ENCODE measurements around the gene CALML4. TPM values are rescaled to one million over a fixed set of nuclear protein-coding genes. Genes with fewer than 3 reads are reported as not detected.

The CALML4 gene
- total RNA-seq, 1 experiment from 2014 or later = 3.3 TPM

DNA sequence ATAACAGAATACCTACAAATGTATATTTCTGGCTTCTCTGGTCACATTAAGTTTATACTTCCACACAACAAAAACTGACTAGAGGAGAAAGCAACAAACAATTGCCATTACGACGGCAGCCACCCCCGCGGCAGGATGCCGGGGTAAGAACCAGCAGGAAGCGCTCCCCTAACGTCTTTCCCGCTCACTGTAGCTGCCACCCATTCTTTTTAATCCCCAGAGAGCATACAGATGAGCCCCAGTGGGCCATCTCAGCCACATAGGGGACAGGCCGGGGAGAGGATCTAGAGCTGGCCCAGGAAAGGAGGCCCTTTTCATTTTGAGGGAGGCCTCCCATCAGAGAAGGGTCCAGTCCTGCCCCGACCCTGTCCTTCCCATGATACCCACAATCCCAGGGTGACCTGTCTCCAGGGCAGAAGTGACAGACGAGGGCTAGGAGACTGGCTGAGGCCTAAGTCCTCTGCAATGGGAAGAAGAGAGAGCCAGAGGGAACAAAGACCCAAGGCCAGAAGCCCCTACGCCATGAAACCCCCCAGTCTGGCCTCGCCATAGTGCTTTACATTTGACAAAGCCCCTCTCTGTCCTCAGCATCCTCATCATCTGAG is 3.6 kb upstream of the CALML4 start:
- no peak for DNase-seq (ENCODE audit: unreplicated experiment)
- POLR2A ChIA-PET = no interaction called here
- Mint-ChIP-seq H3K4me3 (ENCODE audit: unreplicated experiment) (no peak overlapping the region), H3K4me1 (ENCODE audit: insufficient read depth, unreplicated experiment) (peaks cover 6% of the 10 kb centered on the region), H3K9me3 (ENCODE audit: unreplicated experiment) (no peaks in the 10 kb centered on the region), H3K36me3 (ENCODE audit: insufficient read depth, unreplicated experiment) (peaks cover 15% of the 10 kb centered on the region), H3K27ac (ENCODE audit: low read depth, unreplicated experiment) (no peak overlapping the region), H3K27me3 (ENCODE audit: insufficient read depth, unreplicated experiment) (no peaks in the 10 kb centered on the region)
- TF ChIP-seq, protein P1, sequence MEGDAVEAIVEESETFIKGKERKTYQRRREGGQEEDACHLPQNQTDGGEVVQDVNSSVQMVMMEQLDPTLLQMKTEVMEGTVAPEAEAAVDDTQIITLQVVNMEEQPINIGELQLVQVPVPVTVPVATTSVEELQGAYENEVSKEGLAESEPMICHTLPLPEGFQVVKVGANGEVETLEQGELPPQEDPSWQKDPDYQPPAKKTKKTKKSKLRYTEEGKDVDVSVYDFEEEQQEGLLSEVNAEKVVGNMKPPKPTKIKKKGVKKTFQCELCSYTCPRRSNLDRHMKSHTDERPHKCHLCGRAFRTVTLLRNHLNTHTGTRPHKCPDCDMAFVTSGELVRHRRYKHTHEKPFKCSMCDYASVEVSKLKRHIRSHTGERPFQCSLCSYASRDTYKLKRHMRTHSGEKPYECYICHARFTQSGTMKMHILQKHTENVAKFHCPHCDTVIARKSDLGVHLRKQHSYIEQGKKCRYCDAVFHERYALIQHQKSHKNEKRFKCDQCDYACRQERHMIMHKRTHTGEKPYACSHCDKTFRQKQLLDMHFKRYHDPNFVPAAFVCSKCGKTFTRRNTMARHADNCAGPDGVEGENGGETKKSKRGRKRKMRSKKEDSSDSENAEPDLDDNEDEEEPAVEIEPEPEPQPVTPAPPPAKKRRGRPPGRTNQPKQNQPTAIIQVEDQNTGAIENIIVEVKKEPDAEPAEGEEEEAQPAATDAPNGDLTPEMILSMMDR (IDR thresholded peaks at IDR 0.05; ENCODE audit: unreplicated experiment) = no peak
- BruUV-seq (replicated peaks) = no TSS peak
- intact Hi-C loops (cut with micrococcal nuclease) = no loop called here
- CTCF ChIA-PET = no interaction called here

DNA sequence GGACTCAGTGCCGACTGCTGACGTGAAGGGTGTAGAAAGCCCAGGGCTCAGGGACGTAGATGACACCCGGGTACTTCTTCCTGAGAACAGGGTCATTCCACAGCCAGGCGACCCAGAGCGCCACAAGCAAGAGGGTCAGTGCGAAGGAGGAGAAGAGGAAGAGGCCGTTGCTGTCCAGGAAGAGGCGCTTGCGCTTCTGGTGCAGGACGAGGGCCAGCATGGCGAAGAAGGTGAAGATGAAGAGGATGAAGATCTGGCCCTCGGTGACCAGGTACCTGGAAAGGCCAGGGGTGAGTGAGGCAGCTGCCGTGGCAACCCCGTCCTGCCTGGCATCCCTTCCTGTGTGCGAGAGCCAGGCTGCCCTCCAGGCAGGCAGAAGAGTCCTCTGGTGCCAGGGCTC is 3.0 kb upstream of the CALML4 start:
- Mint-ChIP-seq H3K4me3 (ENCODE audit: unreplicated experiment) (no peak overlapping the region), H3K36me3 (ENCODE audit: insufficient read depth, unreplicated experiment) (peaks cover 15% of the 10 kb centered on the region), H3K4me1 (ENCODE audit: insufficient read depth, unreplicated experiment) (peaks cover 6% of the 10 kb centered on the region), H3K9me3 (ENCODE audit: unreplicated experiment) (no peaks in the 10 kb centered on the region), H3K27me3 (ENCODE audit: insufficient read depth, unreplicated experiment) (no peaks in the 10 kb centered on the region), H3K27ac (ENCODE audit: low read depth, unreplicated experiment) (no peak overlapping the region)
- no TSS peak for BruUV-seq (replicated peaks)
- ChIA-PET CTCF (no interaction called here), POLR2A (no interaction called here)
- no peak for DNase-seq (ENCODE audit: unreplicated experiment)
- TF ChIP-seq, protein P1 (IDR thresholded peaks at IDR 0.05; ENCODE audit: unreplicated experiment) = no peak
- intact Hi-C loops (cut with micrococcal nuclease) = no loop called here

DNA sequence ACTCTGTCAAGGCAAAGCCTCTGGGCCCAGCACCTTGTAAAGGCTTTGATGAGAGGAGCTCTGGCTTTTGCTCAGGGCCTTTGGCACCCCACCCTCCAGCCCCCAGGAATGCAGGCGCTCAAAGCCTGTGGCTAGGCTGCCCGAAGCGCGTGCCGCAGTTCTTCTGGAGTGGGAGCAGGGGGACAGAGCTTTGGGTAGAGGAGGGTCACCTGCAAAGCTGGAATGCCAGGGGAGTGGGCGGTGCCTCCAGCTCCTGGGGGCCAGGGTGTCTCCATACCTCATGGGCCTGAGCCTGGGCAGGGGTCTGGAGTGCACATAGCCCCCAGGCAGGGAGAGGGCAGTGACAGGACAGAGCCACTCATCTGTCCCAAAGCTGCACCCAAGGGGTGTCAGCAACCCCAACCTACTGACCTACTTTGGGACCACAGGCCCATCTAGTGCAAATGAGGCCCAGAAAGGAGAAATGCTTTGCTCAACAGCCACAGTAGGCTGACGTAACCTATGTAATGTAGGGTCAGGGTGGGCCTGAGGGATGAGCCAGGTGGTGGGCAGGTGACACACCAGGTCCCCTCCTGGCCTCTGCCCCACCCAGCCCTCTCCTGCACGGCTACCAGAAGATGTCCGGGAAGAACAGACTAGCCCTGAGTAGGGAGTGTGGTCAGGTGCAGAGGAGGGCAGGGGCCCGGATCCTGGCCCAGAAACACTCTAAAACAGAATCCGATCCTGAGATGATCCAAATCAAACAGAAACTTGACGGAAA is 2.2 kb upstream of the CALML4 start:
- no peak overlapping the region for H3K4me3 Mint-ChIP-seq (ENCODE audit: unreplicated experiment)
- ChIA-PET POLR2A (no interaction called here), CTCF (no interaction called here)
- no peaks in the 10 kb centered on the region for H3K9me3 Mint-ChIP-seq (ENCODE audit: unreplicated experiment)
- H3K27ac Mint-ChIP-seq (ENCODE audit: low read depth, unreplicated experiment) = no peak overlapping the region
- TSS peak; percentile 30 for BruUV-seq (replicated peaks)
- no peak for DNase-seq (ENCODE audit: unreplicated experiment)
- peaks cover 6% of the 10 kb centered on the region for H3K4me1 Mint-ChIP-seq (ENCODE audit: insufficient read depth, unreplicated experiment)
- H3K36me3 Mint-ChIP-seq (ENCODE audit: insufficient read depth, unreplicated experiment) = peaks cover 15% of the 10 kb centered on the region
- TF ChIP-seq, protein P1 (IDR thresholded peaks at IDR 0.05; ENCODE audit: unreplicated experiment) = no peak
- H3K27me3 Mint-ChIP-seq (ENCODE audit: insufficient read depth, unreplicated experiment) = no peaks in the 10 kb centered on the region
- intact Hi-C loops (cut with micrococcal nuclease) = no loop called here

DNA sequence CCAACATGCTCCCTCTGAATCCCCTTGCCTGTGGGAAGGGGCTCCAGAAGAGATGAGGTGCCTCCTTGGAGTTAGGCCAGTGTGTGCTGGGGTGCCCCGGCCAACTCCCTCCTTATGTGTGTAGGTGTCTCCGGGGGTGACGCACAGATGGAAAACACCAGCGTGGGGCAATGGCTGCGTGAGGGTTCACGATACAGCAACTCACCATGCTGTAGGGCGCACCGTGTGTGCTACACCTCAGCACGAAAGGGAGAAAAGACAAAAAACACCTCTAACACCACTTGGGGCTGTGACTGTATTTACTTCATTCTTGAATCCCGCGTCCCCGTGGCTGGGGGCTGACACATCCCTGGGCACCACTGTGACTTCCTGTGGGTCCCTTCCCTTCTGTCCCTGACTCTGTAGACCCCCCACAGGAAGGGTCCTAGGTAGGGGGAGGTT is 1.6 kb upstream of the CALML4 start:
- Mint-ChIP-seq H3K27ac (ENCODE audit: low read depth, unreplicated experiment) (no peak overlapping the region), H3K36me3 (ENCODE audit: insufficient read depth, unreplicated experiment) (peaks cover 10% of the 10 kb centered on the region)
- no TSS peak for BruUV-seq (replicated peaks)

More for the DNA sequence above, 1.6 kb upstream of the CALML4 start:
- Mint-ChIP-seq H3K4me3 (ENCODE audit: unreplicated experiment) (no peak overlapping the region), H3K9me3 (ENCODE audit: unreplicated experiment) (no peaks in the 10 kb centered on the region), H3K4me1 (ENCODE audit: insufficient read depth, unreplicated experiment) (peaks cover 6% of the 10 kb centered on the region), H3K27me3 (ENCODE audit: insufficient read depth, unreplicated experiment) (no peaks in the 10 kb centered on the region)
- intact Hi-C loops (cut with micrococcal nuclease) = no loop called here
- POLR2A ChIA-PET = no interaction called here
- TF ChIP-seq, protein P1 (IDR thresholded peaks at IDR 0.05; ENCODE audit: unreplicated experiment) = no peak
- DNase-seq (ENCODE audit: unreplicated experiment) = no peak
- CTCF ChIA-PET = no interaction called here

Data from MCF 10A (cell line).